GM12865 (cell line): ENCODE data around the gene KRTAP10-8.

Source experiments
- DNase-seq: peaks from one replicate; pipeline ENCODE4 v3.0.0; 2010; ENCODE audit warnings: low read depth
- H3K4me3 ChIP-seq: 2 replicates; pipeline ENCODE4 v1.5.1; 2011; ENCODE audit warnings: mild to moderate bottlenecking, low read depth, low read length, control low read depth
- CTCF ChIP-seq: IDR thresholded peaks from 2 replicates; pipeline ENCODE4 v1.5.1; 2011; ENCODE audit warnings: low read length, control low read depth, low read depth, inconsistent platforms; ENCODE audit not compliant: insufficient read depth; ENCODE audit errors: missing control alignments

KRTAP10-8 gene

DNA sequence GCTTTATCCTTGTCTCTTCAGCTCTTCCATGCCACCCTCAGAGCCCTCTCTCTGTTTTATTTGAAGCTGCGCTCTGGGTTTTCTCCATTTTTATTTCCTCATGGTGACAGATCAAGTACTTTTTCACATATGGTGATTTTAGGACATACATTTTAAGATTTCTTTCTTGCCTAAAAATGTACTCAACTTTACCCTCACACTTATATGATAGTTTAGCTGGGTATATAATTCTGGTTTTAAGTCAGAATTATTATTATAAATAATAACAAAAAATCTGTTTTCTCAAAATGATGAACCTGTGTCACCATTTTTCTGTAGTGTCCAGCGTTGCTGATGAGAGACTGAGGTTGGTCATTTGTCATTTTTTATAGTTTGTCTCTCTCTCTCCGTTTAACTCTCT is 30.7 kb upstream of the KRTAP10-8 start:
- TF ChIP-seq CTCF, result no peak
- DNase-seq, result no peak
- H3K4me3 ChIP-seq, result no peak overlapping the region

DNA sequence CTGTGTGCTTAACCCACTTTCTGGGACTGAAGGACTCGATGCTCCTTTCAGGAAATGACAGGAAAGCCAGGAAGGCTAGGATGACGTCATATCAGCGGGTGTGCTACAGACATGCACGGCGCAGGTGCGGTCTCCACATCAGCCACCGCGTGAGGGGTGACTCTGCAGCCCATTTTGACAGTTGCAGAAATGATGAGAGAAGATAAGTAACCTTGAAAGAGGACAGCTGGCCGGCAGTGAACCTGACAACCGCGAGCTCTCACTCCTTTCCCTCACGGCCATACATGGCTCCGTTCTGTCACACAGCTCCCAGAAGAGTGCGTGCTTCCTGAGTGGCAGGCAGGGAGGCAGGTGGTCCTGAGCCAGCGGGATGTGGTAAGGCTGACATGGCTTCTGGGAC is 29.8 kb upstream of the KRTAP10-8 start:
- DNase-seq, result no peak
- TF ChIP-seq CTCF, result no peak
- H3K4me3 ChIP-seq, result no peak overlapping the region

DNA sequence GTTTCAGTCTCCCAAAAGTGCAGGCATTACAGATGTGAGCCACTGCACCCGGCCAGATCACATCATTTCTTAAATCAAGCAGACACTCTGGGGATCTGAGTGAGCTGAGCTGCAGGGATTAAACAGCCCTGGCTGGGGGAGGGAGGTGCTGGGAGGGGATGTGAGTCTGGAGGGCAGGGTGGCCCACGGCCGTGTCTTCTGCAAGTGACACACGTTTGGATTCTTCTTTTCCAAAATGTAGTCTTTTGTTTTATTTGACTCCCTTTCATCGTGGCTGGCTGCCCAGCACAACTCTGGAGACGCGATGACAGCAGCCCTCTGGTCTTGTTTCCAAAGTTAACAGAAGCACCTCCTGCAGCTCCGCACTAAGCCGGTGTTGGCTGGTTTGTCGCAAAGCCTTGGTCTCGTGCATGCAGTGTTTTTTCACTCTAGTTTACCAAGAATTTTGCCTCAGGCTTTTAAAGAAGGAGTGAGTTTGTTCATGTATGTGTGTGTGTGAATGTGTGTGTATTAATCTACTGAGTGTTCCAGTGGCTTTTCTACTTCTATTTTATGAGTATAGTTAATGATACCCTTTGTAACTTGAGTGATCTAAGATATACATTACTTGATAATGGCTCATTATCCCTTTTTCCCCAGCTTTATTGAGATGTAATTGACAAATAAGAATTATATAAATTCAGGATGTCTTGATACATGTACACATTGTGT is 28.6 kb upstream of the KRTAP10-8 start:
- TF ChIP-seq CTCF, result no peak
- no peak overlapping the region for H3K4me3 ChIP-seq
- no peak for DNase-seq

DNA sequence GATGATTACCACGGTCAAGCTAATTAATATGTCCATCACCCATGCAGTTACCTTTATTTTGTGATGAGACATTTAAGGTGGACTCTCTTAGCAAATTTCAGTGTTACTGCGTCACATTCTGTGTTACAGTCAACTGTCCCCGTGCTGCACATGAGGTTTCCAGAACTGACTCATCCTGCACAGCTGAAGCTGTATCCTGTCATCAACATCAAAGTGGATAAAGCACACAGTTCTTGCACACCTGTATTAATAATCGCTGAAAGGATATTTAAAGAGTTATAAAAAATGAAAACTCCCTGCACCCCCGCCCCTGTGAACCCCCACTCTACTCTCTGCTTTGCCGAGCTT is 28.1 kb upstream of the KRTAP10-8 start:
- peak; percentile 17 for DNase-seq
- no peak overlapping the region for H3K4me3 ChIP-seq
- no peak for TF ChIP-seq CTCF

DNA sequence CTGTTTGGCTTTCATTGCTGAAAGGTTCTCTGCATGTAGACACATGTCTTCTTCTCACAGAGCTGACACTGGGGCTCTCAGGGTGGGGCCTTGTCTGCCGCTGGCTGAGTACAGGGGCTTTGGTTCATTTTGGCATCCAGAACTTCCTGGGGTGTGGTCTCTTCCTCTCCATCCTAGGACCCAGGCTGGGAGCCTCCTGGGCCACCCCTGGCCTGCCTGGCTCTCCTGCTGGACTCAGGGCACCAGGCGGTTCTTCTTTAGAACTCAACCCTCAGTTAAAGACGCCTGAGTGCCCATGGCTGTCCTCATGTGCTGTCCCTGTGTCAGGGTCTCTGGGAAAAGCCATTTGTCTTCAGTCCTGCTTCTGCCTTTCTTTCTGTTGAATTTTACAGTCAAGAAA is 26.0 kb upstream of the KRTAP10-8 start:
- no peak for TF ChIP-seq CTCF
- no peak for DNase-seq
- no peak overlapping the region for H3K4me3 ChIP-seq

- TF ChIP-seq CTCF, result no peak
- no peak for DNase-seq
- no peak overlapping the region for H3K4me3 ChIP-seq
These were observed 22.8 kb upstream of the KRTAP10-8 start for GRCh38 chr21:44589094-44589493.
